Lower leg skin (tissue), 3 donors: ENCODE measurements around the gene CSMD2.

Experiments used
- CTCF ChIP-seq, 3 donors: fragments of 450-650 bp; IDR thresholded peaks; one replicate each; pipeline ENCODE4 v1.5.1; 2016; ENCODE audit warnings: antibody characterized with exemption in 3 of 3, mild to moderate bottlenecking in 3 of 3, moderate library complexity in 2 of 3
- POLR2A ChIP-seq, 2 donors: fragments of 450-650 bp; IDR thresholded peaks; one replicate each; pipeline ENCODE4 v1.6.1; 2016 to 2017; ENCODE audit warnings: antibody characterized with exemption in 2 of 2, mild to moderate bottlenecking in 1 of 2, moderate library complexity in 1 of 2

GRCh38 chr1:33988161-33988560, 176.9 kb downstream of the CSMD2 start:
- no peak for TF ChIP-seq CTCF (IDR thresholded peaks at IDR 0.05)
- TF ChIP-seq POLR2A (IDR thresholded peaks at IDR 0.05), result no peak
